Loucy (cell line): ENCODE measurements around the gene C1orf141.

Experiments
- H2AFZ ChIP-seq: fragments of 200-600 bp; sonication (generic); 2 replicates; pipeline ENCODE4 v1.6.0; 2016; ENCODE audit warnings: antibody characterized with exemption, mild to moderate bottlenecking, low read length, moderate library complexity
- H3F3A ChIP-seq: fragments of 200-600 bp; 2 replicates; pipeline ENCODE4 v1.6.0; 2016; ENCODE audit warnings: antibody characterized with exemption, low read depth, mild to moderate bottlenecking
- H3K27me3 ChIP-seq: fragments of 200-600 bp; sonication (generic); 2 replicates; pipeline ENCODE4 v1.6.1; 2014; ENCODE audit warnings: low read length, mild to moderate bottlenecking; ENCODE audit not compliant: insufficient read depth, poor library complexity, severe bottlenecking
- H3K36me3 ChIP-seq: fragments of 200-600 bp; sonication (generic); 2 replicates; pipeline ENCODE4 v1.6.1; 2016; ENCODE audit warnings: low read length; ENCODE audit not compliant: insufficient read depth
- H3K4me1 ChIP-seq: fragments of 200-600 bp; sonication (generic); 2 replicates; pipeline ENCODE4 v1.5.1; 2014; ENCODE audit warnings: low read length, mild to moderate bottlenecking; ENCODE audit not compliant: insufficient read depth, poor library complexity, severe bottlenecking
- H3K4me2 ChIP-seq: fragments of 200-600 bp; sonication (generic); 2 replicates; pipeline ENCODE4 v1.6.0; 2014; ENCODE audit warnings: antibody characterized with exemption, low read length, low read depth, mild to moderate bottlenecking; ENCODE audit not compliant: poor library complexity, severe bottlenecking
- H3K4me3 ChIP-seq: fragments of 200-600 bp; sonication (generic); 2 replicates; pipeline ENCODE4 v1.5.1; 2014; ENCODE audit warnings: low read length, mild to moderate bottlenecking, mixed read lengths; ENCODE audit not compliant: poor library complexity, severe bottlenecking
- H3K79me2 ChIP-seq: fragments of 200-600 bp; sonication (generic); 2 replicates; pipeline ENCODE4 v1.6.1; 2014; ENCODE audit warnings: low read length; ENCODE audit not compliant: insufficient read depth
- H3K9ac ChIP-seq: fragments of 200-600 bp; sonication (generic); 2 replicates; pipeline ENCODE4 v1.6.0; 2014; ENCODE audit warnings: mild to moderate bottlenecking, low read depth, low read length, moderate library complexity; ENCODE audit not compliant: poor library complexity, severe bottlenecking
- H3K9me2 ChIP-seq: fragments of 200-600 bp; sonication (generic); replicated peaks from 2 replicates; pipeline ENCODE4 v1.6.1; 2016; ENCODE audit warnings: low read depth, low read length, mixed read lengths
- H3K9me3 ChIP-seq: fragments of 200-600 bp; sonication (generic); 2 replicates; pipeline ENCODE4 v1.6.1; 2014; ENCODE audit warnings: mild to moderate bottlenecking, antibody characterized with exemption, low read length, low read depth; ENCODE audit not compliant: insufficient read depth
- H4K20me1 ChIP-seq: fragments of 200-600 bp; sonication (generic); 2 replicates; pipeline ENCODE4 v1.6.0; 2014; ENCODE audit warnings: antibody characterized with exemption, low read length, mild to moderate bottlenecking; ENCODE audit not compliant: insufficient read depth, poor library complexity, severe bottlenecking
- EZH2phosphoT487 ChIP-seq: fragments of 200-600 bp; IDR thresholded peaks from 2 replicates; pipeline ENCODE4 v1.6.1; 2018; ENCODE audit warnings: antibody characterized with exemption, mild to moderate bottlenecking, moderate library complexity, borderline replicate concordance
- TF ChIP-seq, protein P1 (sequence below): fragments of 200-600 bp; sonication (generic); conservative IDR thresholded peaks from 2 replicates; pipeline ENCODE4 v1.5.1; 2014; ENCODE audit warnings: mild to moderate bottlenecking, antibody characterized with exemption, low read length

The C1orf141 gene

DNA sequence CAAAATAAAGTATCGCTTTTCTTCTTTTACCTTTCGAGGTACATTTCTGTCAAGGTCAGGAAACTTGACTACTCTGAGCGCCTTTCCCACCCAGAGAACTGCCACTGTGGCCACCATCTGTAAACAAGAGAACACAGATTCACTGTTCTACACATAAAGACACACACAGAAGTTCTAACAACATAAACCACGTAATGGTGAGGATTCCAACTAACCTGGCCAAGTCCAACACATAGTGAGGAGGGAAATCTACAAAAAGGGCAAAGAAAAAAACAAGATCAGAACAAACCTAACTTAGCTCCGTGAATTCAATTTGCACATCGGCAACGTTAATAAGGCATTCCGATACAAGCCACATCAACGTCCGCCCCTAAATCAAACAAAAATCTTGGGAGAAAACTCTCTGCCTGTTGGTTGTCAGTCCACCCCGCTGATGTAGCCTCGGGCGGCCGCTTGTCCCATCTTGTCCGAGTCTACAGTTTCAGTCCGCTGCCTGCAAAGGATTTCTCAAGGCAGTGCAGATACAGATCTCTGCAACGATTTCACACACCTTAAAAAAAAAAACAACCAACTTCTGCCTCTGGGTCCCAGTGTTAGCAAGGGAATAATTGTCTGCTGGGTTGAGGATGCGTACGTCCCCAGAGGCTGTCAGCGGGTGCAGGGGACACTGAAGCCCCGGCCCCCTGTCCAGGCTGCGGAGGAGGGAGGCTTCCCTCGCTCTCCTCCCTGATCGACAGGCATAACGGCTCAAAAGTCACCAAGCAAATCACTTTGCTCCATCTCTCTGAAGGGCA lies 81.8 kb downstream of the C1orf141 start:
- peaks cover 29% of the 10 kb centered on the region for H3K4me1 ChIP-seq
- peak overlapping the region; percentile 92; the same call in 1 of the 2 replicates for H2AFZ ChIP-seq
- no peaks in the 10 kb centered on the region for H3K9me2 ChIP-seq
- H3K4me2 ChIP-seq, result peak overlapping the region; percentile 75
- peak overlapping the region; percentile 81 for H3K9ac ChIP-seq
- H3K36me3 ChIP-seq, result peaks cover 19% of the 10 kb centered on the region
- H3K79me2 ChIP-seq, result peaks cover 43% of the 10 kb centered on the region
- peak overlapping the region; percentile 82 for H3K4me3 ChIP-seq
- H3F3A ChIP-seq, result no peaks in the 10 kb centered on the region
- TF ChIP-seq, protein P1, sequence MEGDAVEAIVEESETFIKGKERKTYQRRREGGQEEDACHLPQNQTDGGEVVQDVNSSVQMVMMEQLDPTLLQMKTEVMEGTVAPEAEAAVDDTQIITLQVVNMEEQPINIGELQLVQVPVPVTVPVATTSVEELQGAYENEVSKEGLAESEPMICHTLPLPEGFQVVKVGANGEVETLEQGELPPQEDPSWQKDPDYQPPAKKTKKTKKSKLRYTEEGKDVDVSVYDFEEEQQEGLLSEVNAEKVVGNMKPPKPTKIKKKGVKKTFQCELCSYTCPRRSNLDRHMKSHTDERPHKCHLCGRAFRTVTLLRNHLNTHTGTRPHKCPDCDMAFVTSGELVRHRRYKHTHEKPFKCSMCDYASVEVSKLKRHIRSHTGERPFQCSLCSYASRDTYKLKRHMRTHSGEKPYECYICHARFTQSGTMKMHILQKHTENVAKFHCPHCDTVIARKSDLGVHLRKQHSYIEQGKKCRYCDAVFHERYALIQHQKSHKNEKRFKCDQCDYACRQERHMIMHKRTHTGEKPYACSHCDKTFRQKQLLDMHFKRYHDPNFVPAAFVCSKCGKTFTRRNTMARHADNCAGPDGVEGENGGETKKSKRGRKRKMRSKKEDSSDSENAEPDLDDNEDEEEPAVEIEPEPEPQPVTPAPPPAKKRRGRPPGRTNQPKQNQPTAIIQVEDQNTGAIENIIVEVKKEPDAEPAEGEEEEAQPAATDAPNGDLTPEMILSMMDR, result no peak
- no peak for TF ChIP-seq EZH2phosphoT487
- H3K9me3 ChIP-seq, result no peaks in the 10 kb centered on the region
- H4K20me1 ChIP-seq, result peaks cover 25% of the 10 kb centered on the region
- H3K27me3 ChIP-seq, result no peaks in the 10 kb centered on the region

DNA sequence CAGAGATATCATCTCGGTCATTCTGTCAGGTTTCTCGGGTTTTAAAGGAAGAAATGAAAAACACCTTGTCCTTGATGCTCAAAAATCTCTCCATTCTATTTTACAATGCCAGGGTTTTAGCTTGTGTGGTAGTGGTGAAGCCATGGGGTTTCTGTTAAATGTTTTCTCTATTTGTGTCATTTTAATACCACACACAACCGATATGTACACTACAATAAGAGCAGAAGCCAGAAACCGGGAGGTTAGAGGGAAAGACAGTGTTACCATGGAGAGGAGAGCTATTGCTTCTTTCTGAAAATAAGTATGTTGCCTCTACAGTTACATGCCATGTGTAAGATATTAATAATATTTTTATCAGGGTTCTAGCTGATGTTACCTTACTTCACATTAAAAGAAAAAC lies 83.6 kb downstream of the C1orf141 start:
- no peaks in the 10 kb centered on the region for H3F3A ChIP-seq
- H2AFZ ChIP-seq, result no peak overlapping the region
- peak overlapping the region; percentile 82 for H3K4me3 ChIP-seq
- peaks cover 43% of the 10 kb centered on the region for H3K79me2 ChIP-seq
- no peaks in the 10 kb centered on the region for H3K9me2 ChIP-seq
- TF ChIP-seq, protein P1, result no peak
- no peak for TF ChIP-seq EZH2phosphoT487
- H3K4me2 ChIP-seq, result peak overlapping the region; percentile 75
- H3K36me3 ChIP-seq, result peaks cover 25% of the 10 kb centered on the region
- peaks cover 25% of the 10 kb centered on the region for H4K20me1 ChIP-seq
- no peaks in the 10 kb centered on the region for H3K27me3 ChIP-seq
- peak overlapping the region; percentile 81 for H3K9ac ChIP-seq
- no peaks in the 10 kb centered on the region for H3K9me3 ChIP-seq
- H3K4me1 ChIP-seq, result peaks cover 36% of the 10 kb centered on the region

DNA sequence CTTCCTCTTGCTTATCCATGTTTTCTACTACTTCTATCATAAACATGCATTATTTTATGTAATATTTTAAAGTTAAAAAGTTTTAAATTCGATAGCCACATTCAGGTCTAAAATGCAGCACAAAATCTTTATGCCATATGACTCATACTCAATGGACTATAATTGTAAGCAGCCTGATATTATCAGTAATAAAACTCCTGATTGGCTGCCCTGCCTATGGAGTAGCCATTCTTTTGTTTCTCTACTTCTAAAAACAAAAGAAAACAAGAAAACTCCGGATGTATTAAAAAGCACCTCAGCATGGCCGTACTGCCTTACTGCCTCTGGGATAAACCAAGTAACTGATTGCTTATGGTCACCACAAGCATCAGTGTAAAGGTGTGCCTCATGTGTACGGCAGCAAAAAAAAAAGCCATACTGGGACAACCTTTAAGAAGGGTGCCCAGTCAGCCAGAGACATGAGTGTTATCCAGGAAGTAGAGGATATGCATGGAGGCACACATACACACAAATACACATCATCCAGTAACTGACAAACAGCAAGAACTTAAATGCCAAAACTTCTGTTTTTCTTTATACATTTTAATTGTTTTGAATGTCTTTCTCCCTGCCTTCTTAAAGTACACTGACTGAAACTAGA lies 90.0 kb downstream of the C1orf141 start:
- peak overlapping the region; percentile 29 for H3K4me2 ChIP-seq
- peaks cover 21% of the 10 kb centered on the region for H3K4me1 ChIP-seq
- no peaks in the 10 kb centered on the region for H4K20me1 ChIP-seq
- no peaks in the 10 kb centered on the region for H3F3A ChIP-seq
- H3K79me2 ChIP-seq, result peaks cover 6% of the 10 kb centered on the region
- no peak overlapping the region for H2AFZ ChIP-seq
- H3K27me3 ChIP-seq, result no peaks in the 10 kb centered on the region
- TF ChIP-seq, protein P1, result no peak
- no peak for TF ChIP-seq EZH2phosphoT487
- H3K9me2 ChIP-seq, result no peaks in the 10 kb centered on the region
- H3K9me3 ChIP-seq, result no peaks in the 10 kb centered on the region
- H3K36me3 ChIP-seq, result peaks cover 76% of the 10 kb centered on the region
- H3K4me3 ChIP-seq, result no peak overlapping the region
- H3K9ac ChIP-seq, result no peak overlapping the region
